ENCODE results near the gene PLCB1. TPM values are rescaled to one million over a fixed set of nuclear protein-coding genes. Genes with fewer than 3 reads are reported as not detected.

The PLCB1 gene
- total and polyA plus RNA-seq, 2 donors (not counting 1 experiment from before 2014, with no cell fraction given): 13.4 to 23.3 TPM

DNA sequence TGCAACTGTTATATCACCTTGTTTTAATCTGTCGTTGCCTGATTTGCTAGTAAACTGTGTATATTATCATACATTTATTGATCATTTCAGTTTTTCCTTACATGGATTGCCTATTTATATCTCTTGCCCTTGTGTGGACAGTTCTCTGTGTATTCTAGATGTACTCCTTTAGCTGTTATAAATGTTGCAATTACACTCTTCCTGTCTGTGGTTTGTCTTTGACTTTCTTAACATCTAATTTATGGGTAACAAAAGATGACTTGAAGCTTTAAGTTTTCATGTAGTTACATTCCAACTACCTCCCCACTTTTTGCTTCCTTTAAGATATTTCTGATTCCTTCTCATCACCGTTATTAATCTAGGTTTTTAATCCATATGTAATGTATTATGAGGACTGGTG is 22.6 kb downstream of the PLCB1 start:
- peaks cover 20% of the 10 kb centered on the region for H3K4me1 ChIP-seq (ENCODE audit: control insufficient read depth, extremely low read depth, insufficient read depth, low read length)
- no peak overlapping the region for H3K4me2 ChIP-seq (ENCODE audit: extremely low read depth, insufficient read depth, low read length)
- no peak for TF ChIP-seq EZH2 (IDR thresholded peaks at IDR 0.05; ENCODE audit: low read length, missing control alignments)
- TF ChIP-seq, protein P1, sequence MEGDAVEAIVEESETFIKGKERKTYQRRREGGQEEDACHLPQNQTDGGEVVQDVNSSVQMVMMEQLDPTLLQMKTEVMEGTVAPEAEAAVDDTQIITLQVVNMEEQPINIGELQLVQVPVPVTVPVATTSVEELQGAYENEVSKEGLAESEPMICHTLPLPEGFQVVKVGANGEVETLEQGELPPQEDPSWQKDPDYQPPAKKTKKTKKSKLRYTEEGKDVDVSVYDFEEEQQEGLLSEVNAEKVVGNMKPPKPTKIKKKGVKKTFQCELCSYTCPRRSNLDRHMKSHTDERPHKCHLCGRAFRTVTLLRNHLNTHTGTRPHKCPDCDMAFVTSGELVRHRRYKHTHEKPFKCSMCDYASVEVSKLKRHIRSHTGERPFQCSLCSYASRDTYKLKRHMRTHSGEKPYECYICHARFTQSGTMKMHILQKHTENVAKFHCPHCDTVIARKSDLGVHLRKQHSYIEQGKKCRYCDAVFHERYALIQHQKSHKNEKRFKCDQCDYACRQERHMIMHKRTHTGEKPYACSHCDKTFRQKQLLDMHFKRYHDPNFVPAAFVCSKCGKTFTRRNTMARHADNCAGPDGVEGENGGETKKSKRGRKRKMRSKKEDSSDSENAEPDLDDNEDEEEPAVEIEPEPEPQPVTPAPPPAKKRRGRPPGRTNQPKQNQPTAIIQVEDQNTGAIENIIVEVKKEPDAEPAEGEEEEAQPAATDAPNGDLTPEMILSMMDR (conservative IDR thresholded peaks at IDR 0.05 in 1 of 2, IDR thresholded peaks at IDR 0.05 in 1 of 2; ENCODE audit: low read depth in 1 of 2, low read length in 2 of 2): no peak
- H3K4me3 ChIP-seq (replicated peaks in 1 of 4; ENCODE audit: control extremely low read depth in 1 of 4, insufficient read depth in 1 of 4, low read depth in 3 of 4, low read length in 4 of 4): no peak overlapping the region
- no peak for DNase-seq (ENCODE audit: low read depth in 2 of 2)
- H3K79me2 ChIP-seq (ENCODE audit: control insufficient read depth, insufficient read depth, low read length): no peaks in the 10 kb centered on the region
- H3K27ac ChIP-seq (ENCODE audit: insufficient read depth, low read length): no peak overlapping the region
- H3K36me3 ChIP-seq (ENCODE audit: control insufficient read depth, insufficient read depth, low read length): no peaks in the 10 kb centered on the region
- no peaks in the 10 kb centered on the region for H3K9me3 ChIP-seq (ENCODE audit: control insufficient read depth, insufficient read depth, low read depth, low read length)
- H2AFZ ChIP-seq (ENCODE audit: low read length): no peak overlapping the region
- no peak overlapping the region for H3K9ac ChIP-seq (ENCODE audit: insufficient read depth, low read length)
- H3K27me3 ChIP-seq (ENCODE audit: control insufficient read depth, insufficient read depth, low read length): no peaks in the 10 kb centered on the region
- no peaks in the 10 kb centered on the region for H4K20me1 ChIP-seq (ENCODE audit: control insufficient read depth, extremely low read depth, insufficient read depth, low read length)

DNA sequence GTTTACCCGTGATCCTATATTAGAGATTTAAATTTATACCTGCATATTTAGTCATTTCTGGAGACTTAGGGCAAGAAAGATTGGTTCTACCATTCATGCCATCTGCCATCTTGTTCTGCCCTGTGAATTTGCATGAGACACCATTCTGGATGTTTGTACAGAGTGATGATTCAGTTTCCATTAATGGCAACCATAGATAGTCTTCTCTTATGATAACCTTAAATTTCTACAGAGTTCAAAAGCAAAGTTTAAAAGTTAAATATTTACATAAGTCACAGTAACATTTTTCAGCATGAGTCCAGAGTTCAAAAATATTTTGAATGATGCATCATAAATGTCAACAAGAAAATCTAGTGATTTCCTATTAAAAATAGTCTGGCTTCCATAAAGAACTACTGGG is 23.2 kb downstream of the PLCB1 start:
- Histone ChIP-seq H3K4me1 (ENCODE audit: control insufficient read depth, extremely low read depth, insufficient read depth, low read length) (peaks cover 20% of the 10 kb centered on the region), H3K9ac (ENCODE audit: insufficient read depth, low read length) (no peak overlapping the region), H3K27me3 (ENCODE audit: control insufficient read depth, insufficient read depth, low read length) (no peaks in the 10 kb centered on the region), H3K27ac (ENCODE audit: insufficient read depth, low read length) (no peak overlapping the region), H3K36me3 (ENCODE audit: control insufficient read depth, insufficient read depth, low read length) (no peaks in the 10 kb centered on the region), H4K20me1 (ENCODE audit: control insufficient read depth, extremely low read depth, insufficient read depth, low read length) (no peaks in the 10 kb centered on the region), H3K4me3 (replicated peaks in 1 of 4; ENCODE audit: control extremely low read depth in 1 of 4, insufficient read depth in 1 of 4, low read depth in 3 of 4, low read length in 4 of 4) (no peak overlapping the region), H3K9me3 (ENCODE audit: control insufficient read depth, insufficient read depth, low read depth, low read length) (no peaks in the 10 kb centered on the region), H3K79me2 (ENCODE audit: control insufficient read depth, insufficient read depth, low read length) (no peaks in the 10 kb centered on the region), H2AFZ (ENCODE audit: low read length) (no peak overlapping the region), H3K4me2 (ENCODE audit: extremely low read depth, insufficient read depth, low read length) (no peak overlapping the region)
- peak in 1 of 2 donors; percentile 12 for DNase-seq (ENCODE audit: low read depth in 2 of 2)
- TF ChIP-seq, protein P1 (conservative IDR thresholded peaks at IDR 0.05 in 1 of 2, IDR thresholded peaks at IDR 0.05 in 1 of 2; ENCODE audit: low read depth in 1 of 2, low read length in 2 of 2): no peak
- no peak for TF ChIP-seq EZH2 (IDR thresholded peaks at IDR 0.05; ENCODE audit: low read length, missing control alignments)

DNA sequence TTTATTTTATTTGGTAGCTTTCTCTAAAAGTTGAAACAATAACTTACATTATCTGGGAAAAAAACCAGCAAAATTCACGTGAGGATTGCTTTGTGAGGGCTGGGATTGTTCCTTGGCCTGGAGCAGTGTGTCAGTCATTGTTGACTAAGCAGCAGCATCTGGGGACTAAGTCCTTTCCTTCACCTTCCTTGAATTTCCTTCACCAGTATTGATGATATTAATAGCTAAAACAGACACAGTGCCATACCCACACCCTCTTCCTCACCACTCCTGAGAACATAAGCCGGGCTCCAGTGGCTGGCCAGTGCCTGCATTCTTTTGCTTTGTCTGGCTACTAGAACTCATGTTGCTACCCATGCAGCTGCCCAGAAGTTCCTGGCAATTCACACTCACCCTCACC is 23.7 kb downstream of the PLCB1 start:
- no peaks in the 10 kb centered on the region for H4K20me1 ChIP-seq (ENCODE audit: control insufficient read depth, extremely low read depth, insufficient read depth, low read length)
- no peaks in the 10 kb centered on the region for H3K36me3 ChIP-seq (ENCODE audit: control insufficient read depth, insufficient read depth, low read length)
- H3K4me2 ChIP-seq (ENCODE audit: extremely low read depth, insufficient read depth, low read length): peak overlapping the region; percentile 48
- no peak overlapping the region for H3K9ac ChIP-seq (ENCODE audit: insufficient read depth, low read length)
- peak overlapping the region; percentile 2 for H3K27ac ChIP-seq (ENCODE audit: insufficient read depth, low read length)
- TF ChIP-seq, protein P1 (conservative IDR thresholded peaks at IDR 0.05 in 1 of 2, IDR thresholded peaks at IDR 0.05 in 1 of 2; ENCODE audit: low read depth in 1 of 2, low read length in 2 of 2): no peak
- TF ChIP-seq EZH2 (IDR thresholded peaks at IDR 0.05; ENCODE audit: low read length, missing control alignments): no peak
- H3K27me3 ChIP-seq (ENCODE audit: control insufficient read depth, insufficient read depth, low read length): no peaks in the 10 kb centered on the region
- H3K4me3 ChIP-seq (replicated peaks in 1 of 4; ENCODE audit: control extremely low read depth in 1 of 4, insufficient read depth in 1 of 4, low read depth in 3 of 4, low read length in 4 of 4): no peak overlapping the region
- peaks cover 17% of the 10 kb centered on the region for H3K4me1 ChIP-seq (ENCODE audit: control insufficient read depth, extremely low read depth, insufficient read depth, low read length)
- H3K9me3 ChIP-seq (ENCODE audit: control insufficient read depth, insufficient read depth, low read depth, low read length): no peaks in the 10 kb centered on the region
- no peak overlapping the region for H2AFZ ChIP-seq (ENCODE audit: low read length)
- H3K79me2 ChIP-seq (ENCODE audit: control insufficient read depth, insufficient read depth, low read length): no peaks in the 10 kb centered on the region
- DNase-seq (ENCODE audit: low read depth in 2 of 2): peak in 1 of 2 donors; percentile 43
